ENCODE measurements around the gene GSN. TPM values are rescaled to one million over a fixed set of nuclear protein-coding genes. Genes with fewer than 3 reads are reported as not detected.

Gene GSN
- total and polyA plus RNA-seq, 5 experiments from 2014 or later = 2.0 to 7.9 (median 3.3) TPM

DNA sequence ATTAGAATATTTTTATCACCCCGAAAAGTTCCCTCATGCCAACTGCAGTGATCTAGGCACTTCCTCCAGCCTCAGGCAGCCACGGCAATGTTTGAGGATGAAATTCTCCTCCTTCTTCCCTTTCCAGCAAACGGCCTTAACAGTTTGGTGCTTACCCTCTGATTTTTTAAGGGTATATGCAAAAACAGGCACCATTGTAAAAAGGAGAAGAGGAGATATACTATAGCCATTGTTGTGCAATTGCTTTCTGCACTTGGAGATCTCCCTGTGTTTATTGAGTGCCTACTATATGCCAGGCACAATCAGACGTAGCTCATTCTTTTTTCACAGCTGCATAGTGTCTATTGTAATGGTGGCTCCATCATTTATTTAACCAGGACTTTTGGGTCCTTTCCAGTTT is 29.4 kb downstream of the GSN start:
- POLR2A ChIA-PET = no interaction called here
- H3K4me1 Mint-ChIP-seq = peaks cover 7 to 22% (median 20%) of the 10 kb centered on the region in 4 donors
- H3K4me3 Mint-ChIP-seq = no peak overlapping the region
- peaks cover 5 to 14% (median 8%) of the 10 kb centered on the region in 5 donors for H3K27me3 Mint-ChIP-seq
- H3K9me3 Mint-ChIP-seq = no peaks in the 10 kb centered on the region
- peak overlapping the region in 1 of 10 donors; percentile 51 for H3K27ac Mint-ChIP-seq
- H3K36me3 Mint-ChIP-seq = peaks cover 0 to under 1% (median 0%) of the 10 kb centered on the region in 3 donors
- no peak for ATAC-seq
- no peak for DNase-seq

DNA sequence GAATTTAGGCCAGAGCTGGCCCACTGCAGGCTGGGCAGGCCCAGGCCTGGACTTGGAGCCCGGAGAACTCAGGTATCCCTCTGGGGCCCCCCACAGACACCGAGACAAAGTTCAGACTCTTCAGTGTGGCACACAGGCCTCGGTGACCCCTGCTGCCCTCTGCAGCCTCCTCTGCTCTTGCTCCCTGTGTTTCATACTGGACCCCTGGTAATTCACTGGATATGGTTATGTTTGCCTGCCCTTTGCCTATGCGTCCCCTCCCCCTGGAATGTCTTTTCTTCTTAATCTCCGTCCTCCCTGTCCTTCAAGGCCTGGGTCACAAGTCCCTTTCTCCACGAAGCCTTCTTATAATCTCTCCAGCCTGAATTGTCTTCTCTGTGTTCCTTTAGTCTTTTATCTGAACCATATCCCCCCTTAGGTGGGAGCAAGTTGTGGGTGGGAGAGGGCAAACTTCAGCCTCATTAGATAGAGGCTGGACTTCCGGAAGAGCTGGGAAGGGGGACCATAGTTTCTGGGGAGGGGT is 30.1 kb downstream of the GSN start:
- Mint-ChIP-seq H3K36me3 (peaks cover 0 to 2% (median 0%) of the 10 kb centered on the region in 3 donors), H3K4me1 (peaks cover 7 to 22% (median 20%) of the 10 kb centered on the region in 4 donors), H3K9me3 (no peaks in the 10 kb centered on the region), H3K4me3 (peak overlapping the region in 6 of 10 donors; percentile 15 to 83 (median 59)), H3K27me3 (peaks cover 5 to 14% (median 8%) of the 10 kb centered on the region in 5 donors), H3K27ac (peak overlapping the region in 2 of 10 donors; percentile 2 to 82)
- POLR2A ChIA-PET = no interaction called here
- DNase-seq (no peak), ATAC-seq (no peak)

DNA sequence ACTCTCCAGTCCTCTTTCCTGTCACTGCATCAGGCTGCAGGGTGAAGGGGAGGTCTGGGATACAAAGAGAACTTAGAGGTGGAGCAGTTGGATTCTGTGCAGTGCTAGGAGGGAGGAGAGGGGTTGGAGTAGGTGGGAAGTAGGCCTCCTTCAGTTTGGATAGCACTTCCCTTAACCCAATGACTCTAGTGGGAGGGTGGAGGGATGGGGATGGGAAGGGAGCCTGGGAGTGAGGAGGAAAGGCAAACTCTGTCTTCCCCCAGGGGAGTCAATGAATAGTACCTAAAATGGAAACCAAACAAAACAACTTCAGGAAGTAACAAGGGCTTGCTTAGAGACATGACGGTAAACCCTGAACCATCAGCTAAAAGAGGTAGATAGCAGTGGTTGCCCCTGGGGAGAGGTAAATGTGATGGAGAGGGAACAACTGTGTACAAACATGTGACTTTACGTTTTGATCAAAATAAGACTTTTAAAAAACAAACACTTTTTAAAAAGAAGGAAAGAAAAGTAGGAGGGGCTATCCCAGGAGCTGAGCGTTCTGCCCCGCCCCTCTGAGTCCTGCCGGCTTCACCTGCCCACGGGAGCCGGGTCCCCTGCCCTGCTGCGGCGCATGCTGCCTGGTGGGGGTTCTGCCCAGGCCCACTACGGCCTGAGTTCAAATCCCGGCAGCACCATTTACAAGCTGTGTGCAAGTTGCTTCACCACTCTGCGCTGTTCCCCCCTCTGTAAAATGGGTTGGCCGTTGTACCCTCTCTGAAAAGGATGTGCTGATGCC is 30.9 kb downstream of the GSN start:
- POLR2A ChIA-PET = interaction anchor here (0.8 kb wide), 1 partner anchor 98 kb away, joined by 3 read pairs; no protein-coding TSS in a partner anchor
- Mint-ChIP-seq H3K4me1 (peaks cover 7 to 22% (median 20%) of the 10 kb centered on the region in 4 donors), H3K4me3 (peak overlapping the region; percentile 63 to 84 (median 80)), H3K36me3 (peaks cover 0 to 2% (median 0%) of the 10 kb centered on the region in 3 donors), H3K9me3 (no peaks in the 10 kb centered on the region), H3K27ac (peak overlapping the region in 5 of 10 donors; percentile 46 to 82 (median 74)), H3K27me3 (peaks cover 5 to 14% (median 8%) of the 10 kb centered on the region in 5 donors)
- ATAC-seq (peak in 1 of 2 donors; percentile 19), DNase-seq (no peak)

DNA sequence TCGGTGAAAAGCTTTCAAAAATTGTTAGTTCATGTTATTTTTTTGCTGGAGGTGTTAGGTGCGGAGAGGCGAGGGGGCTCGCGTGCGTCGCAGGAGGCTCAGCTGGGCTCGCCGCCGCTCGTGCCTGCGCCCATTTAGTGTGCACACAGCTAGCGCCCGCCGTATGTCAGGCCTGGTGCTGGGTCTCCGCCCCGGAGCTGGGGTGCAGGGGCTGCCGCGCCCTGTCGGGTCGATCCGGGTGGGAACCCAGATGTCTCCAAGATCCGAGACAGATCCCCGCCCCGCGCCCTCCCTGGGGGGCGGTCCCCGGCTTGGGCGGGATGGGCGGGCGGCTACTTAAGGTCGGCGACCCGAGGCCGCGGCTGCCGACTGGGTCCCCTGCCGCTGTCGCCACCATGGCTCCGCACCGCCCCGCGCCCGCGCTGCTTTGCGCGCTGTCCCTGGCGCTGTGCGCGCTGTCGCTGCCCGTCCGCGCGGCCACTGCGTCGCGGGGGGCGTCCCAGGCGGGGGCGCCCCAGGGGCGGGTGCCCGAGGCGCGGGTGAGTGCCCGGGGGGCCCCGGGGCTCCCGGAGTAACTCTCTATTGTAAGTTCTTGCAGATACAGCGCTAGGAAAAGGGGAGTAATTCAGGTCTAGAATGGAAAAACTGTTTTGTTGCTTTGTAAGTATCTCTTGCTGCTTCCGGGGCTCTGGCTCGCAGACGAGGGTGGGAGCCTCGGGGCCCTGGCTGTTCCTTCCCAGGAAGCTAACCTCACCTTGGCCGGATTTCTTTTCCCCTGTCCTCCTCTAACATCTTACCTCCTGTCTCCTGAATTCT is 31.7 kb downstream of the GSN start:
- Mint-ChIP-seq H3K36me3 (peaks cover 0 to 4% (median 0%) of the 10 kb centered on the region in 3 donors), H3K4me1 (peaks cover 7 to 22% (median 20%) of the 10 kb centered on the region in 4 donors), H3K9me3 (no peaks in the 10 kb centered on the region), H3K27me3 (peaks cover 5 to 14% (median 8%) of the 10 kb centered on the region in 5 donors), H3K4me3 (peak overlapping the region; percentile 70 to 90 (median 82)), H3K27ac (peak overlapping the region in 6 of 10 donors; percentile 0 to 72 (median 58))
- ATAC-seq (peak; percentile 76 to 84), DNase-seq (peak in 3 of 10 donors; percentile 10 to 40 (median 19))
- POLR2A ChIA-PET = no interaction called here

DNA sequence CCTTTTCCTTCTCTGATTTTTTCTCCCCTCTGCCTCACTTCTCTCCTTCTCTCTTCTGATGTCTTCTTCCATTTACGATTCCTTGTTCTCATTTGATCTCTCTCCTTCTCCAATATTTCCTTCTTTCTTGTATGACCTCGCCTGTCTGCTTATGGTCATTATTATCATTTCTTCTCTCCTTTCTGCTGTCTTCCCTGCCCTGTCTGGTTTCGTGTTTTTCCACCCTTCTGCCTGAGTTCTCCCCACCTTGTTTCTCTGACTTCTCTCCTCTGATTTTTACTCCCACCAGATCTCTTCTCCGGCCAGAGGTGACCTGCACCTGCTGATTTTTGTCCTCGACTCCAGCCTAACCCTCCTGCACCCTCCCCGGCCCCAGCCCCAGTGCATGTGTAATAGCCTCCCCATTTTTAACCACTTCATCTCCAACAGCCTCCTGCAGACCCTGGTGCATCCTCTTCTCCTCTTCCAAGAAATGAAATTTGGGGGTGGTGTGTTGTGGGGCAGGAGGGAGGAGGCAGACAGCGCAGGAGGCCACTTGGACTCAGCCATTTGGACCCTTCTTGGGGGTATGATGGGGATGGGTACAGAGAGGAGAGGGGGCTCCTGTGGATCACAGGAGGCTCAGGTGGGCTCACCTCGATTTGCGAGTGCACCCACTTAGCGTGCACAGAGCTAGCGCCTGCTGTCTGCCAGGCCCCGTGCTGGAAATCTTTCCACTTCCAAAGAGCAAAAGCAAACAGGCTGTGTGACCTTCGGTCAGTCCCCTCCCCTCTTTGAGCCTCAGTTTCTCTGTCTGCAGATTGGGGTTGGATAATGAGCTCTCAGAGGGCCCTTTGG is 32.5 kb downstream of the GSN start:
- H3K4me1 Mint-ChIP-seq = peaks cover 7 to 22% (median 20%) of the 10 kb centered on the region in 4 donors
- ATAC-seq (no peak), DNase-seq (no peak)
- H3K27me3 Mint-ChIP-seq = peaks cover 5 to 14% (median 8%) of the 10 kb centered on the region in 5 donors
- peak overlapping the region in 6 of 10 donors; percentile 0 to 71 (median 54) for H3K27ac Mint-ChIP-seq
- POLR2A ChIA-PET = no interaction called here
- no peaks in the 10 kb centered on the region for H3K9me3 Mint-ChIP-seq
- H3K36me3 Mint-ChIP-seq = peaks cover 0 to 4% (median 0%) of the 10 kb centered on the region in 3 donors
- peak overlapping the region; percentile 57 to 90 (median 81) for H3K4me3 Mint-ChIP-seq

DNA sequence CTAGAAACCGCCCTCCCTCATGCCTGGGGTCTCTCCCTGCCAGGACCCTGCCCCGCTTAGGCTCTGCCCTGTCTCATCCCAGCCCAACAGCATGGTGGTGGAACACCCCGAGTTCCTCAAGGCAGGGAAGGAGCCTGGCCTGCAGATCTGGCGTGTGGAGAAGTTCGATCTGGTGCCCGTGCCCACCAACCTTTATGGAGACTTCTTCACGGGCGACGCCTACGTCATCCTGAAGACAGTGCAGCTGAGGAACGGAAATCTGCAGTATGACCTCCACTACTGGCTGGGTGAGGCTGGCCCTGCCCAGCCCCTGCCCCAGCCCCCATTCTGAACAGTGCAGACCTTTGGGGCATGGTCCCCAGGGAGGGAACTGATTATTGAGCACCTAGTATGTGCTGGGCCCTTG is 33.9 kb downstream of the GSN start:
- POLR2A ChIA-PET = no interaction called here
- H3K4me1 Mint-ChIP-seq = peaks cover 7 to 22% (median 20%) of the 10 kb centered on the region in 4 donors
- no peaks in the 10 kb centered on the region for H3K9me3 Mint-ChIP-seq
- peaks cover 5 to 14% (median 8%) of the 10 kb centered on the region in 5 donors for H3K27me3 Mint-ChIP-seq
- no peak overlapping the region for H3K4me3 Mint-ChIP-seq
- no peak for DNase-seq
- ATAC-seq = no peak
- H3K27ac Mint-ChIP-seq = no peak overlapping the region
- H3K36me3 Mint-ChIP-seq = peaks cover 0 to 4% (median 0%) of the 10 kb centered on the region in 3 donors

DNA sequence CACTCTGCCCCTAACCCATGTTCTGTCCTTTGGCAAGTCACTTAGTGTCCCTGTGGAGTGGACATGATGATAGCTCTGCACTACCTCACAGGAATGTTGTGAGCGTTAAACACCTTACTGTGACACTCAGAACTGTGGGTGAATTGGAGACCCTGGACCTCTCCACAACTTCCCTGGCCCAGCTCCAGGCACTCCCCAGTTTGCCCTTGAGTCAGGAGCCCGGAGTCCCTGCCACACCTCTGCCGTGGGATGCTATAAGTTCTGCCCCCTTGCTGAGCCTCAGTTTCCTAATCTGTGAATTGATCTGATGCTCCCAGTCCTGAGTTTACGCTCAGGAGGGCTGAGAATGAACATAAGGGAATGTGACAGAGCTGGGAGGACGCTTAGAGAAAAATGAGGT is 34.4 kb downstream of the GSN start:
- Mint-ChIP-seq H3K4me3 (no peak overlapping the region), H3K9me3 (no peaks in the 10 kb centered on the region), H3K27ac (no peak overlapping the region), H3K4me1 (peaks cover 7 to 20% (median 20%) of the 10 kb centered on the region in 4 donors), H3K27me3 (peaks cover 5 to 14% (median 8%) of the 10 kb centered on the region in 5 donors), H3K36me3 (peaks cover 0 to 4% (median 0%) of the 10 kb centered on the region in 3 donors)
- POLR2A ChIA-PET = interaction anchor here (1.1 kb wide), 1 partner anchor 100 kb away, joined by 3 read pairs; the partner anchor contains the start of gene RAB14
- ATAC-seq = no peak
- no peak for DNase-seq

DNA sequence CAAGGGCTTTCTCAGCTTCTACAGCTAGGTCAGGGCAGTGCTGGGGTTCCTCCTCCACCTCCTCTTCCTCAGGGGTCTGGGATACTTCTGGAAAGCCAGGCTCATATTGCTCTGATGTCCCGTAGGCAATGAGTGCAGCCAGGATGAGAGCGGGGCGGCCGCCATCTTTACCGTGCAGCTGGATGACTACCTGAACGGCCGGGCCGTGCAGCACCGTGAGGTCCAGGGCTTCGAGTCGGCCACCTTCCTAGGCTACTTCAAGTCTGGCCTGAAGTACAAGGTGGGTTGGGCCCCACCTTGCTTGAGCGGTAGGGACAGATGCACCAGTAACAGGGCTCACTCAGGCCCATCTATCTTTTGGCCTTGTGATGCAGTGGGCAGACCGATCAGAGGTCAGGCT is 34.8 kb downstream of the GSN start:
- H3K4me3 Mint-ChIP-seq = no peak overlapping the region
- POLR2A ChIA-PET = interaction anchor here (1.1 kb wide), 1 partner anchor 101 kb away, joined by 3 read pairs; the partner anchor contains the start of gene RAB14

DNA sequence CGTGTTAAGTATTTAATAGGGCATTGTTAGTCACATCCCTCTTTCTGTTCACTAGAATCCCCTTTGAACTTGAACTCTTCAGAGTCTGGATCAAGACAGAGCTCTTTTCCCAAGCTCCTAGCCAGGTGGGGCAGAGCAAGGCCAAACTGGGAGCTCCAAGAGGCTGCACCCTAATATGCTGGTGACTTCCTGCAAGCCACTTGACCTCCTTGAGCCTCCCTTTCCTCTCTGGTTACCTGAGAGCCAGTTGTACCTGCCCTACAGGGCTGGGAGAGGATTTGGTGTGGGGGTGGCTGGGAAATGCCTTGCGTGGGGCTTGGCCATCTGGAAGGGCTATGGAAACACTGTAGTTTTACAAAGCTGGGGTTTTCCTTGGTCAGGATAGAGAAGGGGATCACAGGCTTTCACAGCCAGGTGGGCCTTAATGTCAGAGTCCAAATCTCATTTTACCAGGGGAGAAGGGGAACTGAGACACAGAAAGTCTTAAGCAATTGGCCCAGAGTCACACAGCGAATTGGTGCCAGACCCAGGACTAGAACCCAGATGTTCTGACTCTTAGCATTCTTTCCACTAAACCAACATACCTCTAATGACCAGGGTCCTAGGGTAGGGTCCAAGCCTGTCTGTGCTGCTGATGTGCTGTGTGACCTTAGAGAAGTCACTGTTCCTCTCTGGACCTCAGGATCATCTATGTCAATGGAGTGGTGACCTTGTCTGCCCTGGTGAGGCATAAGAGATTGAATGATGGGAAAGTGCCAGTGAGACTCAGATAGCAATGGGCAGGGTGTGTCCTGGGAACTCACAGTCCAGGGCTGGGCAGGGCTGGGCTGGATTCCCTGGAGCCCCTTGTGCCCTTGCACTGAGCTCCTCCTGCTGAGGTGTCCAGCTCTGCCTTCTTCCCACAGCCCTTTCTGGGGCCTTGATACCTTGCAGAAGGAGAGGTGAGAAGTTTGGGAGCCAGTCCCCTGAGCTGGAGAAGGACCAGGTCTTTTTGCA is 35.8 kb downstream of the GSN start:
- no peaks in the 10 kb centered on the region for H3K9me3 Mint-ChIP-seq
- POLR2A ChIA-PET = interaction anchor here (1.1 kb wide), 1 partner anchor 102 kb away, joined by 3 read pairs; the partner anchor contains the start of gene RAB14
- DNase-seq = no peak

More for the DNA sequence above, 34.8 kb downstream of the GSN start:
- ATAC-seq = no peak
- Mint-ChIP-seq H3K27me3 (peaks cover 5 to 14% (median 8%) of the 10 kb centered on the region in 5 donors), H3K36me3 (peaks cover 0 to 5% (median 0%) of the 10 kb centered on the region in 3 donors), H3K4me1 (peaks cover 7 to 20% (median 20%) of the 10 kb centered on the region in 4 donors), H3K9me3 (no peaks in the 10 kb centered on the region), H3K27ac (no peak overlapping the region)
- DNase-seq = peak in 1 of 10 donors; percentile 22

DNA sequence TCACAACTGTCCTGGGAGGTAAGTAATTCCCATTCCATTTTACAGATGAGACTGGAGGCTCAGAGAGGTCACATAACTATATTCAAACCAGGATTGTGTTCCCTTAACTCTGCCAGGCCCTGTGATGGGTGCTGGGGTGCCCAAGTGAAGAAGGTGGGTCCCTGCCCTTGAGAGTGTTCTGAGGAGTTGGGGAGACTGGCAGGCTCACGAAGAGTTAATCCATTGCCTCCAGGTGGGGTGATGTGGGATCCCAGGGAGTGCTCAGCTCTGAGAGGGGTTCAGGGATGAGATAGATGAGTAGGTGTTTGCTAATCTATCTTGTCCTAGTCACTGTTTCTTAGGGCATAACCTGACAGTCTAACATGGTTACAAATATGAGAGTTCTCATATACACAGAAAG is 36.7 kb downstream of the GSN start:
- peaks cover 0 to 6% (median 0%) of the 10 kb centered on the region in 3 donors for H3K36me3 Mint-ChIP-seq
- peaks cover 4 to 11% (median 7%) of the 10 kb centered on the region in 4 donors for H3K4me1 Mint-ChIP-seq
- H3K9me3 Mint-ChIP-seq = no peaks in the 10 kb centered on the region
- peak overlapping the region in 2 of 10 donors; percentile 3 to 33 for H3K27ac Mint-ChIP-seq
- POLR2A ChIA-PET = no interaction called here
- ATAC-seq (no peak), DNase-seq (peak in 1 of 10 donors; percentile 13)
- H3K4me3 Mint-ChIP-seq = no peak overlapping the region
- H3K27me3 Mint-ChIP-seq = peaks cover 5 to 13% (median 7%) of the 10 kb centered on the region in 5 donors

More for the DNA sequence above, 35.8 kb downstream of the GSN start:
- peak overlapping the region in 1 of 10 donors; percentile 33 for H3K27ac Mint-ChIP-seq
- ATAC-seq = no peak
- peaks cover 7 to 15% (median 13%) of the 10 kb centered on the region in 4 donors for H3K4me1 Mint-ChIP-seq
- H3K4me3 Mint-ChIP-seq = no peak overlapping the region
- H3K27me3 Mint-ChIP-seq = peaks cover 5 to 14% (median 8%) of the 10 kb centered on the region in 5 donors
- H3K36me3 Mint-ChIP-seq = peaks cover 0 to 6% (median 0%) of the 10 kb centered on the region in 3 donors
